ENCODE measurements around the gene C3orf62.

Gene C3orf62

GRCh38 chr3:49276475-49277382 is at the start of gene C3orf62:
Gene C3orf62 (minus strand): TSS chr3:49277232. CDS start chr3:49276872, 360 bp downstream.
- peak; percentile 60 for DNase-seq

DNA sequence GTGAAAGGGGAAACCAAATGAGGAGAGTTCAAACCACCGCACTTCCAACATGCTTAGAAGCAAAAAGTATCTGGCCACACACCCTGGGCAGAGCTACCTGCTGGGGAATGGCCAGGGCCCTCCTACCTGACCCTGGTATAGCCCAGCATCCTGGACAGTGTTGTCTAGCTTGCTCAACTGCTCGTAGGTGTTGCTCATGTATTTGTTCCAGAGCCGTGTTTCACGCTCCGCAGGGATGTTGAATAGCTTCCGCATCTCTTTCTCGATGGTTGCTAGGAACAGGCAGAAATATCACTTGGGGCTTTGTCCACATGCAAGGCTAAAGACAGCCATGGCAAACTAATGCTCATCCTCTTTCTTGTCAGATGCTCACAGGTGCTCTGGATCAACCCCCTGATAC is 47.7 kb upstream of the C3orf62 start:
- no peak for DNase-seq

GRCh38 chr3:49316696-49317457 is 39.8 kb upstream of the C3orf62 start:
- no peak for DNase-seq

DNA sequence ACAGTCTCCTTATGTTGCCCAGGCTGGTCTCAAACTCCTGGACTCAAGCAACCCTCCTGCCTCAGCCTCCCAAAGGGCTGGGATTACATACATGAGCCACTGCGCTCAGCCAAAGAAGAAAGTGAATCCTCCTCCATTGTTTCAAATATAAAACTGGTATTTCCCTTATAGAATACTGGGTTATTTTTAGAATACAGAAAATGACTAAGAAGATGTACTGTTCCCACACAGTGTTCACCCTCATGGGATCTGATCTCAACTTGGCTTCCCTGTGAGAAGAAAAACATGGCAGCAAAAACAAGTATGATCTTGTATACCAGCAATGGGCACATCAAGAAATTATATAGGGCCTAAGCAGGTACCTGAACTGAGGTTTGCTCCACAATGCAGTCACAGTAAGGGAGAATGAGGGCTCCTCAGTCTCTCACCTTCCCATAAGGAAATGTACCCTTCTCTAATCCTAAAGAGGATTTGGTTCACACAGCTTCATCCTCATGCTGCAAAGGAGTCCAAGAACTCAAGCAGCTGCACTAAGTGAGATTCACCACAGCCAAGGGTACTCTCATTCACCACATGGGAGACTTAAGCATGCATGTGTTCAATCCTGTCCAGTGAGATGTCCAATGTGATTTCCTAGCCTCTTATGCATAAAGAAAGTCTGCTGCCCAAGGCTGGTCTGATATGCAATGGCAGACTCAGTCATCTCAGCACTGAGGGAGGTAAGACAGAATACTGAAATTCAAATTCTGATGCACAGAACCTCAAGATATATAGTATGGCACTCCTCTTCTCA is 37.1 kb upstream of the C3orf62 start:
- DNase-seq: no peak

GRCh38 chr3:49311283-49311682 is 34.3 kb upstream of the C3orf62 start:
- no peak for DNase-seq

GRCh38 chr3:49310677-49311076 is 33.6 kb upstream of the C3orf62 start:
- DNase-seq: no peak

- DNase-seq: no peak
These were observed 28.6 kb upstream of the C3orf62 start for GRCh38 chr3:49305608-49306007.

DNA sequence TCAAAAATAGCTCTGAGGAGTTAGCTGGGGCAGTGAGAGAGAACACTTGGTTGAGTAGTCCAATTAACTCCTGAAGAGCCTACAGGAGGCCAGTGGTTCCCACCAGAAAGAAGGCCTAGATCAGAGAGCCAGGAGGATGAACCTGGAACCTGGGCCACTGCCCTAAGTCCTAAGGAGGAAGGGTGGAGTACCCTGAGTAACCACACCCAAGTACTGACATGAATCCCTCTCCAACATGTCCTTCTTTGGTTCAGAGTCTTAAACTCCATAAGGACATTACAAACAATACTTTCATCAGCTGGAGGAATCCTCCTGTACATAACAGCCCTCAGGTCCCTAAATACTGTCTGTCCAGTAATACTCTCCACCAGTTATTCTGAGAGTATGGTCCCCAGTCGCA is 25.6 kb upstream of the C3orf62 start:
- DNase-seq: no peak

DNA sequence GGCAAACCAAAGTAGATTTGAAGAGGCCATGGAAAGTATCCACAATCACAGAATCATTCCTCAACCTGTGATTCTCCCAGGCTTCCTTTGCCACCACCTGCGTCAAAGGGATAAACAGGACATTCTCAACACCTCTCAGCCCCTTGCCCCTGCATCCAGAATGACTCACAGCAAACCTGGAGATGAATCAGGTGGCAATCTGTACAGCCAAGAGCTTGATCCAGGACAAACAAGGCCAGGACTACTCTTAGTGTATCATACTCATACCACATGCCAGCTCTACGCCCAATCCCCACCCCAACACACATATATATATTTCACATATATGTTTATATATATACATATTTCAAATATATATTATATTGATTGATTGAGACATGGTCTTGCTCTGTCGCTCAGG is 23.6 kb upstream of the C3orf62 start:
- DNase-seq: no peak

GRCh38 chr3:49298511-49298910 is 21.5 kb upstream of the C3orf62 start:
- DNase-seq: no peak

GRCh38 chr3:49296781-49297411 is 19.9 kb upstream of the C3orf62 start:
- DNase-seq: no peak

DNA sequence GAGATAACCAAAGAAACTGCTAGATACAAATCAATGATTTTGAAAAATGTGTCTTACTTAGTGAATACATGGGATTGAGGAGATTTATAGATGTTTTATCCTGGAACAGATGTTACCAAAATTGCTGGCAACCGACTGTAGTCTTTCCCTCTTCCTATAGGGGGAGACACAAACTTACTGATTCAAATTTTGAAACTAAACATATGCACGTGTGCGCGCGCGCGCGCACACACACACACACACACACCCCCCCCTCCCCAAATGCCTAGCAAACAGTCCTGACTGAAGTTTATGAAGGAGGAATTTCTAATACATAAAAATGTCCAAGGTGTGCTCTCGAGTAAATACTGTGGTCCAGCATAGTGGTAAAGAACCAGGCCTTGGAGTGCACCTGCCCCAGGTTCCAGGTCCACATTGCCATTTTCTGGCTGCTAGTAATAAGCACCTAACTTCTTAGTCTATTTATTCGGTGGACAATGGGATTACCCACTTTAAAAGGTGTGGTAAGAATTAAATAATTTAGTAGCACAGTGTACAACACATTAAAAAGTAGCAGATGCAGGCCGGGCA is 18.5 kb upstream of the C3orf62 start:
- peak; percentile 36 for DNase-seq

GRCh38 chr3:49294343-49294742 is 17.3 kb upstream of the C3orf62 start:
- no peak for DNase-seq

- DNase-seq: no peak
These were observed 7.0 kb upstream of the C3orf62 start for GRCh38 chr3:49283997-49284396.

- DNase-seq: no peak
These were observed 2.3 kb upstream of the C3orf62 start for GRCh38 chr3:49279376-49279775.

- no peak for DNase-seq
These were observed 1.5 kb upstream of the C3orf62 start for GRCh38 chr3:49278548-49278947.

DNA sequence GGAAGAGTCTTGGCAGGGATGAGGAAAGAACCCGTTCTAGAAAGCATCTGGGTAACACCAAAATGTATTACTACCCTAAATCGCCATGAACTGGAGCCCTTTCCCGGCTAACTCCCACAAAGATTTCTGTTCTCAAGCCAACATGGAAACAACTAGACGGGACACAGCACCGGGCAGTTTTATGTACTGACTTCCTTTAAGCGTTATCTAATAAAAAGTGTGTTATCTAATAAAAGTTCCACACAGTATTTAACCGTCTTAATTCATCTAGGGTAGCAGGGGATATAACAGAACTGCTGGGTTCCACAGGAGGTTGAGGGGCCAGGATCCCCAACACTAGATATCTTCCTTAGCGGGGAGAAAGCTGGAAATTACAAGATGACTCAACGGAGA is 347 bp upstream of the C3orf62 start:
- no peak for DNase-seq

DNA sequence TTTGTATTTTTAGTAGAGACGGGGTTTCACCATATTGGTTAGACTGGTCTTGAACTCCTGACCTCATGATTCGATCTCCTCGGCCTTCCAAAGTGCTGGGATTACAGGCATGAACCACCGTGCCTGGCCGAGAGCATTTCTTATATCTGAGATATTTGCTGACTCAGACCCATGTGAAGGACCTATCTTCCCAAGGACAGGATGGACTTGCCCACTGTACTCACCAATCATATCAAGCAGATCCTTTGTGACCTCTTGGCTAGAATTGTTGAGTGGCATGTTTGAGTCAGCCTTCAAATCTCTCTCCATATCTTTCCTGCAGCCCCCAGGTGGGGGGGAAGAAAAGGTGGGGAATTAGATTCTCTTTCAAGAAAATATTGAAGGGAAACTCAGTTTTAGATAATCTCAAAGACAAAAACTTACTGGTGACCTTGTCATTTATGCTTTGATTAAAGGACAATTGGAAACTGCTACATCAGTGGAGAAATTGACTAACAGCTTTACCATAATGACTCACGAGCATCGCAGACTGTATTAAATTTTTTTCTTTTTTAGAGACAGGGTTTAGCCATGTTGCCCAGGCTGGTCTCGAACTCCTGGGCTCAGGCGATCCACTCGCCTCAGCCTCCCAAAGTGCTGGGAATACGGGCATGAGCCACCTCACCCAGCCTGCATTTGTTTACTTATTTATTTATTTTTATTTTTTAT is 3.1 kb downstream of the C3orf62 start:
- no peak for DNase-seq

- DNase-seq: no peak
These were observed 6.0 kb downstream of the C3orf62 start for GRCh38 chr3:49271047-49271446.

DNA sequence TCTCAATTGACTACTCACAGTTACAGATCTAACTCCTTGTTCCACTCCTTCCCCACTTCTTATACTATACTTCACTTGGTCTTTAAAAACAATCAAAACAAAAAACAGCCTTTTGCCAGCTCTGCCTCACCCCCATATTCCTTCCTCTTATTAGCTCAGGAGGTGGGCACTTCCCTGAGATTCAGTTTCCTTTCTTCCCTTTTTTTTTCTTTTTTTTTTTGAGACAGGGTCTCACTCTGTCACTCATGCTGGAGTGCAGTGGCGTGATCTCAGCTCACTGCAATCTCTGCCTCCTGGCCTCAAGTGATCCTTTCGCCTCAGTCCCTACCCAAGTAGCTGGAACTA is 6.9 kb downstream of the C3orf62 start:
- DNase-seq: no peak

DNA sequence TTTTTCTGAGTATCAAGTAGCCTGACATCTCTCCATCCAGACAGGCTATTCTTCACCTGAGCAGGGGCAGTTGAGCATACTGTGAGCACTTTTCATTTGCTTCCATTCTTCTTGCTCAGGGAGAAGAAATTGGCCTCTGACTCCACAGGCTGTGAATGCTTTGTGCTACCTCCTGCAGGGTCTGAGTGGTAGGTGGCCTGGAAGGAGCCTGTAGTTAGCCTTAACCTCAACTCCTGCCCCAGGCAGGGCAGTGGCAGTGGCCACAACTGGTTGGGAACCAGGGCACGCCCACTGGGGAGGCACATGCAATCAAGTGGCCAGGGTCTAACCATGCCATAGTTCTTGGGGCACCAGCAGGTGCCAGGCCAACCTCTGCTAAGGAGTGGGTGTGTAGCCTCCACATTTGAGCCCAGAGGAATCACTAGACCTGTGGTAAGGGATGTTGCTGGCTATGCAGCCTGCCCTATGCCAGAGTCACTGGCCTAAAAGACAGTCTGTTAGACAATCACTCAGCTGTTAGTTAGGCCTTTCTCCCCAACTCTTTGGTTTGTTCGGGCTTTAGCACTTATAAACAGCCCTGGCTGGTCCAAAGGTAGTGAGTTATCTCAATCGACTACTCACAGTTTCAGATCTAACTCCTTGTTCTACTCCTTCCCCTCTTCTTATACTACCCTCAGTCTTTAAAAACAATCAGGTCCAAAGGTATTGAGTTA is 7.4 kb downstream of the C3orf62 start:
- no peak for DNase-seq

All from CD4-positive, alpha-beta T cell treated with Interleukin-4 for 4 hours (primary cell).